Kidney (tissue), 14 donors: Measurements from ENCODE around the gene CXCR2. TPM values are rescaled to one million over a fixed set of nuclear protein-coding genes. Genes with fewer than 3 reads are reported as not detected.

ENCODE experiments used
- DNase-seq, 5 donors: peaks; one replicate each; pipeline ENCODE4 v3.0.0-alpha.2; 2013 to 2020
- FAIRE-seq: peaks from 2 replicates; lab custom pipeline; 2012; peaks lifted over from hg19 to GRCh38; lab: Jason Lieb, UNC
- H3K27ac ChIP-seq, 2 donors: one replicate each; pipeline ENCODE4 v1.7.0; 2013; ENCODE audit warnings: low read depth in 2 of 2, low read length in 2 of 2, inconsistent platforms in 1 of 2
- H3K27me3 ChIP-seq: one replicate; pipeline ENCODE4 v1.7.1; 2013; ENCODE audit warnings: low read length, inconsistent platforms; ENCODE audit not compliant: control insufficient read depth, insufficient read depth
- H3K36me3 ChIP-seq, 3 donors: one replicate each; pipeline versions ENCODE4 v1.7.0 to v1.7.1; 2013; ENCODE audit warnings: low read length in 3 of 3, control low read depth in 1 of 3, inconsistent platforms in 1 of 3; ENCODE audit not compliant: insufficient read depth in 3 of 3, control insufficient read depth in 2 of 3
- H3K4me1 ChIP-seq, 3 donors: one replicate each; pipeline versions ENCODE4 v1.7.0 to v1.7.1; 2013; ENCODE audit warnings: low read length in 3 of 3, inconsistent platforms in 1 of 3, low read depth in 1 of 3; ENCODE audit not compliant: control insufficient read depth in 2 of 3, insufficient read depth in 2 of 3
- H3K4me3 ChIP-seq, 3 donors: one replicate each; pipeline versions ENCODE4 v1.7.0 to v1.8.1; 2013; ENCODE audit warnings: low read length in 3 of 3, control low read depth in 1 of 3, inconsistent platforms in 1 of 3
- H3K9ac ChIP-seq, 3 donors: one replicate each; pipeline versions ENCODE4 v1.7.0 to v1.7.1; 2013; ENCODE audit warnings: low read length in 3 of 3, control low read depth in 1 of 3, inconsistent platforms in 1 of 3
- H3K9me3 ChIP-seq, 3 donors: one replicate each; pipeline versions ENCODE4 v1.7.0 to v1.7.1; 2013; ENCODE audit warnings: low read length in 3 of 3, control low read depth in 1 of 3, inconsistent platforms in 1 of 3; ENCODE audit not compliant: control insufficient read depth in 2 of 3, insufficient read depth in 1 of 3
- intact Hi-C: fragments of 100-400 bp; cut with DNase I; formaldehyde crosslinking; loops from one replicate; pipeline ENCODE4 v1.11.1; 2022
- polyA plus RNA-seq: library from polyadenylated mRNA; stranded (reverse); fragments of 350-450 nt; fragmentation: Illumina TruSeq; extraction: RNeasy Lipid Tissue Mini Kit (QIAGEN cat#74804); gene quantifications from one replicate; pipeline ENCODE4 v1.2.3, GENCODE V29; 2014; ENCODE audit warnings: low read depth, low replicate concordance; ENCODE audit not compliant: insufficient read depth
- total RNA-seq: library from RNA; stranded (reverse); fragmentation: NEBNext Ultra II Directional; extraction: Animal tissue kit (Norgen Biotek cat#: 25700); gene quantifications from one replicate; pipeline ENCODE4 v1.2.1, GENCODE V29; 2021
- TF ChIP-seq, protein P1 (sequence below): IDR thresholded peaks from 3 replicates; pipeline ENCODE4 v1.5.1; 2012; ENCODE audit warnings: mild to moderate bottlenecking, moderate library complexity, borderline replicate concordance; ENCODE audit not compliant: insufficient read depth; ENCODE audit errors: extremely low read depth
- donor health status: control.
- donor health status: control.
- donor health status: control.
- donor health status: control.
- donor health status: control.
- donor health status: DM: yes; HTN: yes; CAD: no.
- donor health status: Normal renal cell carcinoma (clear cell type).

Gene CXCR2
- total and polyA plus RNA-seq, 2 donors from 2014 or later, result 0.44 TPM; not detected in 1

DNA sequence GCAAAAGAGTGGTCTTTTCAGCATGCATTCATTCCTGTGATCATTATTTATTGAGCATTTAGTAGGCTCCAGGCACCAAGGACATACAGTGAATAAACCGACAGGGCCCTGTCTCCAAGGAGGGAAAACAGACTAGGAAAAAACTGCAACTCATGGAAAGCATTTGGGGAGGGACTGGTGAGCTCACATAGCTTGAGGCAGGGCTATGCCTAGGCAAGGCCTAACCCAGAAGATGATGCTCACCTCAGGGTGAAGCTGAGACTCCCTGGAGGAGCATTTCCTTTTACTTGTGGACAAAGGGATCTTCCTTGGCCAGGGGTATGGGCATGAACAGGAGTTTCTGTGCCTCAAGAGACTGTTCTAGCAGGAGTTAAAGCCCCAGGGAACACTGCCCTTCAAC lies 37.0 kb downstream of the CXCR2 start:
- Histone ChIP-seq H3K9ac (no peak overlapping the region), H3K4me3 (no peak overlapping the region), H3K4me1 (no peaks in the 10 kb centered on the region), H3K27ac (no peak overlapping the region), H3K9me3 (no peaks in the 10 kb centered on the region), H3K27me3 (no peaks in the 10 kb centered on the region), H3K36me3 (no peaks in the 10 kb centered on the region)
- FAIRE-seq, result no peak
- DNase-seq, result no peak
- TF ChIP-seq, protein P1, sequence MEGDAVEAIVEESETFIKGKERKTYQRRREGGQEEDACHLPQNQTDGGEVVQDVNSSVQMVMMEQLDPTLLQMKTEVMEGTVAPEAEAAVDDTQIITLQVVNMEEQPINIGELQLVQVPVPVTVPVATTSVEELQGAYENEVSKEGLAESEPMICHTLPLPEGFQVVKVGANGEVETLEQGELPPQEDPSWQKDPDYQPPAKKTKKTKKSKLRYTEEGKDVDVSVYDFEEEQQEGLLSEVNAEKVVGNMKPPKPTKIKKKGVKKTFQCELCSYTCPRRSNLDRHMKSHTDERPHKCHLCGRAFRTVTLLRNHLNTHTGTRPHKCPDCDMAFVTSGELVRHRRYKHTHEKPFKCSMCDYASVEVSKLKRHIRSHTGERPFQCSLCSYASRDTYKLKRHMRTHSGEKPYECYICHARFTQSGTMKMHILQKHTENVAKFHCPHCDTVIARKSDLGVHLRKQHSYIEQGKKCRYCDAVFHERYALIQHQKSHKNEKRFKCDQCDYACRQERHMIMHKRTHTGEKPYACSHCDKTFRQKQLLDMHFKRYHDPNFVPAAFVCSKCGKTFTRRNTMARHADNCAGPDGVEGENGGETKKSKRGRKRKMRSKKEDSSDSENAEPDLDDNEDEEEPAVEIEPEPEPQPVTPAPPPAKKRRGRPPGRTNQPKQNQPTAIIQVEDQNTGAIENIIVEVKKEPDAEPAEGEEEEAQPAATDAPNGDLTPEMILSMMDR, result no peak
- intact Hi-C loops, result no loop called here

DNA sequence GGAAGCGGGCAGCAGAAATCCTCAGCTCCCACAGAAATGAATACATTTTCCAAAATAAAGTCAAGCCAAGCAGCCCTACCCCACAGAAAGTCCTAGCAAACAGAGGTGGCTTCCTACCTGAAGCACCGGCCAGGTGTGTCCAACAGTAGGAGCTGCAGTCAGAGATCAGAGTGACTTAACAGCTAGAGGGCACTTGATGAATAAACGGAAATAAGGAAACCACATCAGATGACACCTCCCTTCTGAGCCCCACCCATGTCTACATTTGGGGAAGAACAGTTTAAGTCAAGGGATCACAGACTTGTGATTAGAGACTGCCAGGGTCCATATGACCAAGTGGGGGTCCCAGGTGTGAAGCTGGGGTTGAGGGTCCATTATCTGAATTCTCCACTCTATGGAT lies 41.0 kb downstream of the CXCR2 start, which contains the start of gene CXCR1:
CXCR1 (minus strand) TSS at position 172 of the 400 bp plus-strand sequence. CDS start 1,751 bp downstream, outside the sequence.
- H3K36me3 ChIP-seq, result no peaks in the 10 kb centered on the region
- H3K27ac ChIP-seq, result no peak within 1 kb of the TSS
- intact Hi-C loops, result no loop called here
- DNase-seq (no peak), FAIRE-seq (no peak)
- no peak within 1 kb of the TSS for H3K4me3 ChIP-seq
- no peaks in the 10 kb centered on the region for H3K4me1 ChIP-seq
- H3K9me3 ChIP-seq, result no peaks in the 10 kb centered on the region
- H3K27me3 ChIP-seq, result no peaks in the 10 kb centered on the region
- TF ChIP-seq, protein P1, result no peak
- no peak within 1 kb of the TSS for H3K9ac ChIP-seq

DNA sequence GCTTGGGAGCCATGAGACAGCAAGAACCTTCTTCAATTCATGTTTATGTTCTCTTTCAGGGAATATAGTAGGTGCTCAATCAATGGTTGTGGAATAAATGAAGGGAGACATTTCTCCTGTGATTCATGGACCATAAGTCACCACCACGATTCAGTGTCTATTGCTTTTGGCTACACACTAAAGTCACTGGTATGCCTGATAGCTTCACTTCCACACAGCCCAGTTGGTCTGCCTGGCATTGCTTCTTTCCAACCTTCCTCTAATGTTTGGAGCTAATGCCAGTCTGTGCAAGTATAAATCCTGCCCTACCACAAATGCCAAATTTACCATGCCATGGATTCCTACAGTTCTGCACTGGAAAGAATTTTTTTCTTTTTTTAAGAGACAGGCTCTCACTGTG lies 42.2 kb downstream of the CXCR2 start:
- Histone ChIP-seq H3K27ac (no peak overlapping the region), H3K27me3 (no peaks in the 10 kb centered on the region), H3K9ac (no peak overlapping the region), H3K36me3 (no peaks in the 10 kb centered on the region), H3K9me3 (no peaks in the 10 kb centered on the region), H3K4me1 (no peaks in the 10 kb centered on the region), H3K4me3 (no peak overlapping the region)
- DNase-seq (no peak), FAIRE-seq (no peak)
- intact Hi-C loops, result no loop called here
- TF ChIP-seq, protein P1, result no peak
